ENCODE data around the gene HPGD.

DNA sequence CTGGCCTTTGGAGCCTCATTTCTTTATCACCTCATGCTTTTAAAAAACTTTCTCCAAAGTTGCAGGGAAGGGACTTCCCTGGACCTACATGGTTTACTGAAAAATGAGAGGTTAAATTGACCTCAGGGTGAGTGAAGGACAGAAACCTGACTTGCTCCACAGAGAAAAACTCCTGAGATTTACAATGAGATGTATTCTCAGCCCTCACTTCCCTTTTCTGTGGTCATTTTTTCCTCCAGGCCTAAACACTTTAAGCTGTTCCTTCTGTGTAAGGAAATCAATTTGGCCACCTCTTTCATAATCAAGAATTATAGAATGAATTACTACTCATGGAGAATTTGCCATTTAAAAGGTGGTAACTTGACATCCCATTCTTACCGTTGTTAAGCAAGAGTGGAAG is 77.9 kb downstream of the HPGD start:
- TF ChIP-seq, protein P1, sequence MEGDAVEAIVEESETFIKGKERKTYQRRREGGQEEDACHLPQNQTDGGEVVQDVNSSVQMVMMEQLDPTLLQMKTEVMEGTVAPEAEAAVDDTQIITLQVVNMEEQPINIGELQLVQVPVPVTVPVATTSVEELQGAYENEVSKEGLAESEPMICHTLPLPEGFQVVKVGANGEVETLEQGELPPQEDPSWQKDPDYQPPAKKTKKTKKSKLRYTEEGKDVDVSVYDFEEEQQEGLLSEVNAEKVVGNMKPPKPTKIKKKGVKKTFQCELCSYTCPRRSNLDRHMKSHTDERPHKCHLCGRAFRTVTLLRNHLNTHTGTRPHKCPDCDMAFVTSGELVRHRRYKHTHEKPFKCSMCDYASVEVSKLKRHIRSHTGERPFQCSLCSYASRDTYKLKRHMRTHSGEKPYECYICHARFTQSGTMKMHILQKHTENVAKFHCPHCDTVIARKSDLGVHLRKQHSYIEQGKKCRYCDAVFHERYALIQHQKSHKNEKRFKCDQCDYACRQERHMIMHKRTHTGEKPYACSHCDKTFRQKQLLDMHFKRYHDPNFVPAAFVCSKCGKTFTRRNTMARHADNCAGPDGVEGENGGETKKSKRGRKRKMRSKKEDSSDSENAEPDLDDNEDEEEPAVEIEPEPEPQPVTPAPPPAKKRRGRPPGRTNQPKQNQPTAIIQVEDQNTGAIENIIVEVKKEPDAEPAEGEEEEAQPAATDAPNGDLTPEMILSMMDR (conservative IDR thresholded peaks at IDR 0.05 in 1 of 2, IDR thresholded peaks at IDR 0.05 in 1 of 2; ENCODE audit: extremely low read depth in 1 of 2, insufficient read depth in 1 of 2, low read depth in 1 of 2, low read length in 2 of 2) = no peak
- no peak for TF ChIP-seq EZH2 (IDR thresholded peaks at IDR 0.05; ENCODE audit: borderline replicate concordance, low read length)

Data from mammary epithelial cell (primary cell).